Gastrocnemius medialis (tissue), 4 donors: ENCODE measurements around the gene GALNT14.

Source experiments
- POLR2A ChIP-seq, 2 donors: fragments of 450-650 bp; IDR thresholded peaks; one replicate each; pipeline ENCODE4 v1.6.1; 2017; ENCODE audit warnings: antibody characterized with exemption in 2 of 2, mild to moderate bottlenecking in 2 of 2, moderate library complexity in 2 of 2
- TF ChIP-seq, protein P1 (sequence below), 5 experiments: fragments of 450-650 bp in 3 of 5; fragments of 200-600 bp in 2 of 5; sonication (generic) in 2 of 5; IDR thresholded peaks in 4 of 5; conservative IDR thresholded peaks in 1 of 5; 1 replicate in 4 of 5; 2 replicates in 1 of 5; pipeline ENCODE4 v1.5.1; 2016 to 2019; ENCODE audit warnings: antibody characterized with exemption in 5 of 5, mild to moderate bottlenecking in 3 of 5, moderate library complexity in 3 of 5

DNA sequence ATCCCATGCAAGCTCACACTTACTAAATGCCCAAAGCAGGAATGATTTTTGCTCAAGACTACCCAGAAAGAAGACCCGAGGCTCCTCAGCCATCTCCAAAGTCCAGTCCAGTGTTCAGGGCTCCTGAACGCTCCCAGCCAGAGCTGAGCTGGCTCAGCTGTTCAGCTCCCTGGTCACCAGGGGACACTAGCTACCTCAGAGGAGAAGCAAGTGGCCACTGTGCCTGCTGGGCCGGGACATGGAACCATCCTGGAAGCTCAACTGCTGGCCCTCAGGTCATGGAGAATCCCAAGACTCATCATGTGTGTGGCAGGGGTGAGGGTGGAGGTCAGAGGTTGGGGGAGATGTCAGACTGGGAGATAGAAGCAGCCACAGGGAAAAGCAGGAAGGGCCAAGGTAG lies 89.0 kb downstream of the GALNT14 start:
- no peak for TF ChIP-seq POLR2A (IDR thresholded peaks at IDR 0.05)
- TF ChIP-seq, protein P1, sequence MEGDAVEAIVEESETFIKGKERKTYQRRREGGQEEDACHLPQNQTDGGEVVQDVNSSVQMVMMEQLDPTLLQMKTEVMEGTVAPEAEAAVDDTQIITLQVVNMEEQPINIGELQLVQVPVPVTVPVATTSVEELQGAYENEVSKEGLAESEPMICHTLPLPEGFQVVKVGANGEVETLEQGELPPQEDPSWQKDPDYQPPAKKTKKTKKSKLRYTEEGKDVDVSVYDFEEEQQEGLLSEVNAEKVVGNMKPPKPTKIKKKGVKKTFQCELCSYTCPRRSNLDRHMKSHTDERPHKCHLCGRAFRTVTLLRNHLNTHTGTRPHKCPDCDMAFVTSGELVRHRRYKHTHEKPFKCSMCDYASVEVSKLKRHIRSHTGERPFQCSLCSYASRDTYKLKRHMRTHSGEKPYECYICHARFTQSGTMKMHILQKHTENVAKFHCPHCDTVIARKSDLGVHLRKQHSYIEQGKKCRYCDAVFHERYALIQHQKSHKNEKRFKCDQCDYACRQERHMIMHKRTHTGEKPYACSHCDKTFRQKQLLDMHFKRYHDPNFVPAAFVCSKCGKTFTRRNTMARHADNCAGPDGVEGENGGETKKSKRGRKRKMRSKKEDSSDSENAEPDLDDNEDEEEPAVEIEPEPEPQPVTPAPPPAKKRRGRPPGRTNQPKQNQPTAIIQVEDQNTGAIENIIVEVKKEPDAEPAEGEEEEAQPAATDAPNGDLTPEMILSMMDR (IDR thresholded peaks at IDR 0.05 in 4 of 5, conservative IDR thresholded peaks at IDR 0.05 in 1 of 5), result no peak
